IPS DF 4.7 (cell line): ENCODE data around the gene HDAC3.

Source experiments
- DNase-seq: peaks from one replicate; pipeline ENCODE4 v3.0.0-alpha.2; 2013; ENCODE audit warnings: low spot score; ENCODE audit errors: extremely low read depth

HDAC3 gene

GRCh38 chr5:141603923-141604717, 32.5 kb downstream of the HDAC3 start:
- no peak for DNase-seq

- DNase-seq, result no peak
Measured at GRCh38 chr5:141602606-141603005, 34.0 kb downstream of the HDAC3 start.

GRCh38 chr5:141598391-141599345, 38.0 kb downstream of the HDAC3 start:
- DNase-seq, result no peak

GRCh38 chr5:141597814-141598213, 38.8 kb downstream of the HDAC3 start:
- no peak for DNase-seq

GRCh38 chr5:141597394-141597793, 39.3 kb downstream of the HDAC3 start:
- no peak for DNase-seq

- DNase-seq, result no peak
Measured at GRCh38 chr5:141596867-141597266, 39.8 kb downstream of the HDAC3 start.

- no peak for DNase-seq
Measured at GRCh38 chr5:141590127-141590526, 46.5 kb downstream of the HDAC3 start.

GRCh38 chr5:141586246-141586645, 50.4 kb downstream of the HDAC3 start:
- DNase-seq, result no peak

- DNase-seq, result no peak
Measured at GRCh38 chr5:141585594-141585993, 51.1 kb downstream of the HDAC3 start.

- no peak for DNase-seq
Measured at GRCh38 chr5:141574122-141574510, 62.5 kb downstream of the HDAC3 start.

GRCh38 chr5:141573489-141574121, 63.0 kb downstream of the HDAC3 start:
- DNase-seq, result no peak
